GM19452 (cell line): Measurements from ENCODE around the gene DDOST.

ENCODE experiments used
- ATAC-seq: cut with Tn5 transposase; IDR thresholded peaks from one replicate; pipeline ENCODE4 v1.9.1; 2021; ENCODE audit not compliant: unreplicated experiment

Gene DDOST

GRCh38 chr1:20661207-20662109 lies at the start of gene DDOST:
Gene DDOST (minus strand): TSS chr1:20661369. CDS start chr1:20661350, 19 bp downstream.
- peak; percentile 93 for ATAC-seq

GRCh38 chr1:20710469-20711284 lies 49.5 kb upstream of the DDOST start:
- no peak for ATAC-seq

DNA sequence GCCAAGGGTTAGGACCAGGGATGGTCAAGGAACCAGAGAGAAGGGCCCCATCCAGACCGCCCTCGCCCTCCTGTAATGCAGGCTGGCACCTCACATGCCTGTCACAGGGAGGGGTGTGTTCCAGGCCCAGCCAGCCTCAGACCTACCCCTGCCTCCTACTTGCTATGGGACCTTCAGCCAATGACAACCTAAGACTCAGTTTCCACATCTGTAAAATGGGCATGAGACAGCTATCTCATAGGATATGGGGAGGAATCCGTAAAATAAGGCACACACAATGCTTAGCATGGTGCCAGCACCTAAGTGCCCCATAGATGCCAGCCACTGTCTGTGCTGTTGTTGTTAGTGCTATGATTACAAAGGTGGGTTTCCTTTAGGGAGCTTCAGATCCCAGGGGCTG lies 48.7 kb upstream of the DDOST start:
- ATAC-seq = no peak

DNA sequence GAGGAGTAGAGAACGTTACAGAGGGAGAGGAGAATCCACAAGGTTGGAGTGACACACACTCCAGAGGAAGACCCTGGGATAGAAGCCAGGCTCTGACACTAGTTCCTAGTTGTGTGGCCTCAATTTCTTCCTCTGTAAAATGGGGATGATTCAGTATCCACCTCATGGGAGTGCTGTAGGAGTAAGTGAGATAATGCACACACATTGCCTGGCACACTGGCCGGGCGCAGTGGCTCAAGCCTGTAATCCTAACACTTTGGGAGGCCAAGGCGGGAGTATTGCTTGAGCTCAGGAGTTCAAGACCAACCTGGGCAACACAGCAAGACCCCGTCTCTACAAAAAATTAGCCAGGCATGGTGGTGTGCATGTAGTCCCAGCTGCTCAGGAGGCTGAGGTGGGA lies 47.7 kb upstream of the DDOST start:
- ATAC-seq = no peak

GRCh38 chr1:20708057-20708456 lies 46.9 kb upstream of the DDOST start:
- ATAC-seq = no peak

DNA sequence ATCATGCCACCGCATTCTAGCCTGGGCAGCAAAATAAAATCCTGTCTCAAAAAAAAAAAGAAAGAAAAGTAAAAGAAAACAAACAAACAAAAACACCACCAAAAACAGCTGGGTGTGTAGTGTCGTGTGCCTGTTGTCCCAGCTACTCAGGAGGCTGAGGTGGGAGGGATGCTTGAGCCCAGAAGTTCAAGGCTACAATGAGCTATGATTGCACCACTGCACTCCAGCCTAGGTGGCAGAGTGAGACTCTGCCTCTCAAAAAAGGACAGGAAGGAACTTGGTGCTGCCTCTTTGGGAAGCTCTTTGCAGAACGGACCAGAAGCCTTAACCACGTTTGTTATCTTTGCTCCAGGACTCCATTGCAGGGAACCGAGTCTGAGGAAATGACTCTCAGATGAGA lies 45.7 kb upstream of the DDOST start:
- no peak for ATAC-seq

DNA sequence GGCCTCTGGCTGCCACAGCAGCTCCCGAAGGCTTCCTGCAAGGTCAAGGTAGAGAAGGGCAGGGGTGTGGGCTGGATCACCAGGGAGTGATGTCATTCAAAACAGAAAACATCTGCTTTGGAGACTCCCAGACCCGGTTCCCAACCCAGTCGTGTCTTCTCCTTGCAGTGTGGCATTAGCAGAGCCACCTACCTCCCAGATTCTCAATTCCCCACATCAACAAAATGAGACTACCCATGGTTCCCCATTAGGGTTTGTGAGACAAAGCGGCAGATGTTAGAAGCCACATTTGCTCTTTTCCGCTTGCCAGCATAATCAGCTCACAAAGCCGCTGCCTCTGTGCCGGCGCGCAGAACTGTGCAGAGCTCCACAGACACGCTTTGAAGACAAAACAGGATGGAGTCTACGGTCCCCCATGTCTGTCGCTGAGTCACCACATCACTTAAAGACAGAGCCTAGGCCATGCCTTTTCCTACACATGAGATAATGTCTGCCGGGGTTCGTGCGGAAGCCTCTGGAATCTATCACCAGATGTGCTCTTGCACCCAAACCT lies 44.1 kb upstream of the DDOST start:
- no peak for ATAC-seq

GRCh38 chr1:20704390-20705202 lies 43.4 kb upstream of the DDOST start:
- no peak for ATAC-seq

DNA sequence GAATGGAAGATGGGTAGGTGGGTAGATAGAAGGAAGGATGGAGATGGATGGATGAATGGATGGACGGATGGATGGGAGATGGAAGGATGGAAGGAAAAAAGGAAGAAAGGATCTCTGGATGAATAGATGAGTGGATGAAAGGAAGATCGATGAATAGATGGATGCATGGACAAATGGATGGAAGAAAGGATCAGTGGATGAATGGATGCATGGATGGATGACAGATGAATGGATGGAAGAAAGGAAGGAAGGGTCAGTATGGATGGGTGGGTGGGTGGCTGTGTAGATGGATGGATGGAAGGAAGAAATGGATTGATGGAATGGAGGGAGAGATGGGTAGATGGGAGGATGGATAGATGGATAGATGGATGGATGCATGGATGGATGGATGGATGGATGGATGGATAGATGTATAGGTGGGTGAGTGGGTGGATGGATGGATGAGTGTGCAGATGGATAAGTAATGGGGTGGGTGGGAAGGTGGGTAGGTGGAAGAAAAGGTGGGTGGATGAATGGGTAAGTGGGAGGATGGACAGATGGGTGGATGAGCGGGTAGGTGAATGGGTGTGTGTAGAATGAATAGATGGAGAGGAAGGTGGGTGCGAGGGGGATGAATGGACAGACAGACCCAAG lies 42.1 kb upstream of the DDOST start:
- no peak for ATAC-seq

DNA sequence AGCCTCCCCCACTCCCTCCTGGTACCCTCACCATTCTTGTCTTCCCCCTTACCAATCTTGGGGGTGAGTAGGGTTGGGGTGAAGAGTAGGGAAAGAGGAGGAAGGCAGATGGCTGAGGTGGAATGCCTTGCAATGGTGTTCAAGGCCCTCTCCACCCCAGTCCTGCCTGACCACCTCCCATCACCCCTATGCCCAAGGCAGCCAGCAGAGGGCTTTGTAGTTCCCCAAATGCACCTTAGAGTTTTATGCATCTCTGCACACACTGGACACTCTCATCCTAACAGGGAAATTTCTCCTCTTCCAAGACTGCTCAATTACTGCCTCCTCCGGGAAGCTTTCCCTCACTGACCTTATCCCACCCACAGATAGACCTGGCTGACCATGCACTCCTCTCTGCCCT lies 41.2 kb upstream of the DDOST start:
- ATAC-seq = no peak

DNA sequence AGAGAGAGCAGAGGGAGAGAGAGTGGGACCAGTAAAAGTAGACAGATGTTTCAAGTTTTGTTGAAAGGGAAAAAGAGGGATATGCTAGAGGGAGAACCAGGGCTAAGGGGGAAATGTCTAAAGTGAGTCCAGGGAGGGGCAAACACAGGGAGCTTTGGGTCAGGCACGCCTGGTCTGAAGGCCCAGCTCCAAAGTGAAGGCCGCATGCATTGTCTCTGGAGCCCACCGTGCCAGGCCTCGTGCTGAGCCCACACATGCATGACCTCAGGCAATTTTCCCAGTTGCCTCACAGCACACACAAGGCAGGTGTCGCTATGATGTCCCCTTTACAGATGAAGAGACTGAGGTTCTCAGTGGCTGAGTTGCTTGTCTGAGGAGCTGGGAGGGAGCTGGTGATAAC lies 40.7 kb upstream of the DDOST start:
- ATAC-seq = no peak

DNA sequence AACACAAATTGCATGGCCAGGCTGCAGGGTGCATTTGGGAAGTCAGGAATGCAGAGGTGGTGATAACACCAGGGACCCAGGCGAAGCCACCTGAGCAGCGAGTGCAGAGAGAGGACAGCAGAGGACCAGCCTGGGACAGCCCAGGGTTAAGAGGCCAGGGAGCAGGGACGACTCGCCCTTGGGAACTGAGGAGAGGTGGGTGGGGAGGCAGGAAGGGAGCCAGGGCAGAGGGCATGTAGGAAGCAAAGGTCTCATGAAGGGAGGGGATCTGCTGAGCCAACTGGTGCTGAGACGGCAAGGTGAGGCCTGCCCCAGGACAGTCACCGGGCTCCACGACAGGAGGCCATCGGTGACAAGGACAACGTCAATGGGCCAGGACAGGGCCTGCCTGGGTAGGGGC lies 40.3 kb upstream of the DDOST start:
- no peak for ATAC-seq

DNA sequence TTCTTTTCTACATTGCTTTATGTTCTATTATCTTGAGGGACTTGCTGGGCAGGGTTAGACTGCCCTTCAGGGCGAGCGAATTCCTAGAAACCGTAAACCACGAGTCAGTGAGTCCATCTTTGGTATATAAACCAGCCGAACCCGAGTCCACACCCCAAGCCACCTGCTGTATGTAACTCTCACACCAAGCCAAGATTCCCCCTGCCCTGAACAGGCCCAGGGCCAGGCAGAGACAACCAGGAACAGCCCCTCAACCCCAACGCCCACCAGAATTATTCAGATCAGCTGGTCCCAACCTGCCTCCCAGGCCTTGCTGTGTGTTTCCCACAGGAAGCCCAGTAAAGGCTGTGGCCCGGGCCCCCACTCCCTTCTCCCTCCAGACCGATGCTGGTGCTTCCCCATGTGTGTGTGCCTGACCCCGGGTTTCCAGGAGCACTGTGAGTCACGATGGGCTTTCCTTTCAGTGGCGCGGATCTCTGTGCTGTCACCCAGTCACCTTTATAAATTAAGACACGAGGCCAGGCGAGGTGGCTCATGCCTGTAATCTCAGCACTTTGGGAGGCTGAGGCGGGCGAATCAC lies 39.6 kb upstream of the DDOST start:
- no peak for ATAC-seq

GRCh38 chr1:20699558-20699957 lies 38.4 kb upstream of the DDOST start:
- no peak for ATAC-seq

DNA sequence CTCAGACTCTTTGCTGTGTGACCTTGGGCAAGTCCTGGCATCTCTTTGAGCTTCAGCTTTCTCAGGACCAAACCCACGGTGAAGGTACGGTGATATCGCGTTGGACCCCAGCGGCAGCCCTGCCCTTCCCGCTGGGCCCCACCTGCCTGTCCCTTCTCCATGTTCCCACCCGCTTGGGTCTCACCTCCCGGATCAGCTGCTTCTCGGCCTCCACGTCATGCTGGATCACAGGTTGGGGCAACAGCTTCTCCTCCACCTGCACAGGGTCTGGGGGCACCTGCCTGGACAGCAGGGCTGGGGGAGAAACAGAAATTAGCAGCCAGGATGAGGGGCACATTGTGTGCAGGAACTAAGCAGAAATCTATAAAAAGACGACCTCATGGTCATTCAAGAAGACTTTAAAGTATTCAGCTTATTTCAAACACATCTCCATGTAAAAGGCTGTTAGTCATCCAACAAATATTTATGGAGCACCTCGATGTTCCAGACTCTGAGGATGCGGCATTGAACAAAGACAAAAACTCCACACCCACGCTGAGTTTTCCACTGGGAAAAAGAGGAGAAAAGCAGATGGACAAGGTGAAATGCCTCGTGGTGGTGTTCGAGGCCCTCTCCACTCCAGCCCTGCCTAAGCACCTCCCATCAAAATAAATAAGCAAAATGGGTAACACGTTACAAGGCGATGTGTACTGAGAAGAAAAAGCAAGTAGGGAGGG lies 37.2 kb upstream of the DDOST start:
- ATAC-seq = no peak

DNA sequence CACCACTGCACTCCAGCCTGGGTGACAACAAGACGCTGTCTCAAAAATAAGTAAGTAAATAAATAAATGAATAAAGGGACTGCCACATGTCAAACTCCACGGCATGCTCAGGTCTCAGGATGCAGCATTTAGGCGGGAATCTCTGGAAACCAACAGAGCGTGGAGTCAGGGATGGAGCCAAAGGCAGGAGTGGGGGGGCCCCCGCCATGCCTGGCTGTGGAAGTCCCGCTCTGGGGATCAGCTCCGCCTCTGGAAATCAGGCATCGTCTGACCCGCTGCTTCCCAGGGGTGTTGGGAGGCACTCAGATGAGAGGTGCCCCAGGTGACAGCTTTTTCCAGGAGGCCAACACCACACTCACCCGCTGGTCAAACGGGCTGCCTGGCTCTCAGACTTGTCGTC lies 36.4 kb upstream of the DDOST start:
- no peak for ATAC-seq

DNA sequence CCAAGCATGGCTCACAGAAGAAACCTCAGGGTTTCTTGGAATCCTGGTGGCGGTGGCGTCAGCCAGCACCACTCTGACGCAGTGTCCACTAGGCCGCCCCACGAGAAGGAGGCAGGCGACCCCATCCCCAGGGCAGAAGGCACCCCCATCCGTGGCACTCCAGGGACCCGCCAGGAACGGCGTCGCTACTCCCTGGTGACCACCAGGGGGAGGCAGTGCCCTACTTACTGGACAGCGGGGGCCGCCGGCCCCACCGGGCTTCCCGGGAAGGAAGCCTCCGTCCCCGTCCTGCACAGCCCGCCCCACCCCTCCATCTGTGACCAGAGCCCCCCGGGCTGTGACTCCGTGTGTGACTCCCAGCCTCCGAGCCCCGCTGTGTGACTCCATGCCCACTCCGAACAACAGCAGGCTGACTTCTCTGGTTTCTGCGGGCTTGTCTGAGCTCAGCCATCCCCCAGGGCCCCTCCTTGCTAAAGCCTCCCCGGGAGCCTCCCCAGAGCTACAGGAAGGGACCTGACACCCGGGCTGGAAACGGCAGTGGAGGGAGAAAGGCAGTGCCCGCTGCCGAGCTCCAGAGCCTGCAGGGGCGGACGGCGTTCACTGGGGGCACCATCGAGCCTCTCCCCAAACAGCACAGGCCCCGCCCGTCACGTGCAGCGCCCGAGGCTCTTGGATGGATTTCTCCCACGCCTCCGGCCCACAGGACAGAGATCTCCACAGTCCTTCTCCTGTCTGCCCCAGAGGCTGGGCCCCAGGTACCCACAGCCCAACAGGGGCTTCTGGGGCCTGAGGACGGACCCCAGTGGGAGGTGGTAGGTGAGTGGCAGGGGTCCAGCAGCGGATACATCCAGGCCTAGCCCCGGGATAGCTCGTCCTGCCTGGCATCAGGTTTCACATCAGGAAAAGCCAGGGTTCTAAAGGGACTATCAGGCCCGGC lies 35.5 kb upstream of the DDOST start:
- peak; percentile 86 for ATAC-seq

DNA sequence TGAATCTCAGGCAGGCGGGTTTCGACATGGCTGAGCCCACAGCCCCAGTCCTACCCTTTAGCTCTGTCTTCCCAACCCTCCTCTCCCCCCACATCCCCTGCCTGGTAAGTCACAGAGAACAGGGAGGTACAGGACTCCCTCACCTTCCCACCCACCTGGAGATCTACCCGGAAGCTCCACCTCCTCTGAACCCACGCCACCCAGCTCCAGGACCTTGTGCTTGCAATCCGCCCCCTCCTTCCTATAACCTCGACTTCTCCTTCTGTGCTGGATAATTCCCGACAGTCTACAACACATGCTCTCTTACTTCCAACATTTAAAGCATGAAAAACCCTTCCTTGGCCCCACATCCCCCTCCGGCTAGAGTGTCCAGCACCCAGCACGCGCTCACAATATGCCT lies 34.3 kb upstream of the DDOST start:
- no peak for ATAC-seq
